GM12878 (cell line): ENCODE data around the gene EEFSEC.

Experiments used
- ASH2L ChIP-seq: fragments of 300-600, 200-600 bp; sonication (generic); IDR thresholded peaks from 2 replicates; pipeline ENCODE4 v1.6.1; 2017; ENCODE audit warnings: low read depth, mild to moderate bottlenecking, borderline replicate concordance
- CEBPB ChIP-seq, 2 experiments: fragments of 150-350 bp in 1 of 2; IDR thresholded peaks; 2 replicates each; pipeline ENCODE4 v1.6.1; 2012 to 2014; ENCODE audit warnings: low read depth in 2 of 2, low read length in 2 of 2, borderline replicate concordance in 1 of 2, inconsistent platforms in 1 of 2
- CREB1 ChIP-seq: IDR thresholded peaks from 2 replicates; pipeline ENCODE4 v1.6.1; 2012; ENCODE audit warnings: low read depth, mild to moderate bottlenecking, inconsistent platforms
- ESRRA ChIP-seq: IDR thresholded peaks from 2 replicates; pipeline ENCODE4 v1.6.1; 2012; ENCODE audit warnings: mild to moderate bottlenecking, low read length, improper control_type of control experiment
- HDAC6 ChIP-seq: fragments of 200-600 bp; sonication (generic); IDR thresholded peaks from one replicate; pipeline ENCODE4 v1.8.0; 2017; ENCODE audit warnings: antibody characterized with exemption; ENCODE audit not compliant: unreplicated experiment
- NBN ChIP-seq: fragments of 450-650 bp; IDR thresholded peaks from 2 replicates; pipeline ENCODE4 v1.6.1; 2016
- POLR2A ChIP-seq: IDR thresholded peaks from 2 replicates; pipeline ENCODE4 v1.6.1; 2011; ENCODE audit warnings: low read depth, mild to moderate bottlenecking, low read length

GRCh38 chr3:128426128-128426921 lies 273.0 kb downstream of the EEFSEC start:
- TF ChIP-seq ESRRA = no peak
- no peak for TF ChIP-seq NBN
- no peak for TF ChIP-seq CREB1
- TF ChIP-seq ASH2L = no peak
- no peak for TF ChIP-seq CEBPB (IDR thresholded peaks at IDR 0.05; ENCODE audit: borderline replicate concordance in 1 of 2, low read depth in 2 of 2, low read length in 2 of 2)
- no peak for TF ChIP-seq POLR2A
- TF ChIP-seq HDAC6 = no peak
